Peyer's patch (tissue), 4 donors: ENCODE measurements around the gene LRP3. TPM values are rescaled to one million over a fixed set of nuclear protein-coding genes. Genes with fewer than 3 reads are reported as not detected.

Experiments used
- DNase-seq, 3 donors: peaks; one replicate each; pipeline ENCODE4 v3.0.0-alpha.2; 2017 to 2019
- H3K27ac ChIP-seq, 4 donors: fragments of 200-600 bp; sonication (generic); one replicate each; pipeline ENCODE4 v1.5.1; 2016 to 2019
- H3K27me3 ChIP-seq, 2 donors: fragments of 200-600 bp; sonication (generic); one replicate each; pipeline ENCODE4 v1.5.1; 2019
- H3K36me3 ChIP-seq, 3 donors: fragments of 200-600 bp; sonication (generic); one replicate each; pipeline ENCODE4 v1.5.1; 2016 to 2019
- H3K4me1 ChIP-seq, 4 donors: fragments of 200-600 bp; sonication (generic); one replicate each; pipeline ENCODE4 v1.5.1; 2016 to 2019
- H3K4me3 ChIP-seq, 4 donors: fragments of 200-600 bp; sonication (generic); 1 replicate in 3 of 4; 2 replicates in 1 of 4; pipeline ENCODE4 v1.5.1; 2016 to 2019; ENCODE audit warnings: mild to moderate bottlenecking in 1 of 4
- H3K9me3 ChIP-seq, 4 donors: fragments of 200-600 bp; sonication (generic); one replicate each; pipeline ENCODE4 v1.5.1; 2016 to 2019; ENCODE audit warnings: mild to moderate bottlenecking in 1 of 4
- CTCF ChIP-seq, 6 experiments: fragments of 450-650 bp in 4 of 6; fragments of 200-600 bp in 2 of 6; sonication (generic) in 1 of 6; IDR thresholded peaks; one replicate each; pipeline ENCODE4 v1.5.1; 2017 to 2019; ENCODE audit warnings: antibody characterized with exemption in 6 of 6, mild to moderate bottlenecking in 3 of 6, moderate library complexity in 1 of 6
- POLR2A ChIP-seq, 2 donors: fragments of 450-650 bp; IDR thresholded peaks; one replicate each; pipeline ENCODE4 v1.5.1; 2017; ENCODE audit warnings: antibody characterized with exemption in 2 of 2, mild to moderate bottlenecking in 2 of 2, moderate library complexity in 2 of 2
- total RNA-seq, 4 donors: library from RNA; depleted of rRNA; stranded (reverse); fragments of >200 nt; gene quantifications; one replicate each; pipeline ENCODE4 v1.1.0, GENCODE V29; 2016

Gene LRP3
- total RNA-seq, 4 donors from 2014 or later, result 6.7 to 25.6 (median 7.8) TPM

GRCh38 chr19:33202546-33203507 is 8.7 kb downstream of the LRP3 start:
- TF ChIP-seq CTCF (IDR thresholded peaks at IDR 0.05) (no peak), POLR2A (IDR thresholded peaks at IDR 0.05) (no peak)
- Histone ChIP-seq H3K27ac (no peak overlapping the region), H3K4me3 (no peak overlapping the region), H3K27me3 (no peaks in the 10 kb centered on the region), H3K36me3 (peaks cover 0 to 16% (median 0%) of the 10 kb centered on the region in 3 donors), H3K9me3 (no peaks in the 10 kb centered on the region), H3K4me1 (no peaks in the 10 kb centered on the region)
- DNase-seq, result no peak

- Histone ChIP-seq H3K36me3 (peaks cover 0 to 16% (median 0%) of the 10 kb centered on the region in 3 donors), H3K4me1 (no peaks in the 10 kb centered on the region), H3K27ac (no peak overlapping the region), H3K9me3 (no peaks in the 10 kb centered on the region), H3K27me3 (no peaks in the 10 kb centered on the region), H3K4me3 (no peak overlapping the region)
- DNase-seq, result no peak
- TF ChIP-seq POLR2A (IDR thresholded peaks at IDR 0.05), result no peak
- no peak for TF ChIP-seq CTCF (IDR thresholded peaks at IDR 0.05)
Observed at GRCh38 chr19:33203529-33203928, 9.4 kb downstream of the LRP3 start.

GRCh38 chr19:33204136-33204973 is 10.2 kb downstream of the LRP3 start:
- DNase-seq, result no peak
- Histone ChIP-seq H3K27ac (no peak overlapping the region), H3K27me3 (no peaks in the 10 kb centered on the region), H3K9me3 (no peaks in the 10 kb centered on the region), H3K4me1 (no peaks in the 10 kb centered on the region), H3K36me3 (peaks cover 0 to 16% (median 0%) of the 10 kb centered on the region in 3 donors), H3K4me3 (no peak overlapping the region)
- TF ChIP-seq POLR2A (IDR thresholded peaks at IDR 0.05) (no peak), CTCF (IDR thresholded peaks at IDR 0.05) (no peak)

DNA sequence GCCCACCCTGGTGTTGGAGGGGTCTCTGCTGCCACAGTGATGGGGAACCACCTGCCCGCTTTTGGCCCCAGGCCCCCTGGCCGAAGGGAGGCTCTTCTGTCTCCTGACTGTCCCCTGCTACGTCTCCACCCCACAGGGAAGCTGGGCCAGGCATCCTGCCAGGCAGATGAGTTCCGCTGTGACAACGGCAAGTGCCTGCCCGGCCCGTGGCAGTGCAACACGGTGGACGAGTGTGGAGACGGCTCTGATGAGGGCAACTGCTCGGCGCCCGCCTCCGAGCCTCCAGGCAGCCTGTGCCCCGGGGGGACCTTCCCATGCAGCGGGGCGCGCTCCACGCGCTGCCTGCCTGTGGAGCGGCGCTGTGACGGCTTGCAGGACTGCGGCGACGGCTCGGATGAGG is 11.0 kb downstream of the LRP3 start:
- H3K27ac ChIP-seq, result no peak overlapping the region
- DNase-seq, result no peak
- no peaks in the 10 kb centered on the region for H3K9me3 ChIP-seq
- TF ChIP-seq CTCF (IDR thresholded peaks at IDR 0.05) (no peak), POLR2A (IDR thresholded peaks at IDR 0.05) (no peak)
- H3K27me3 ChIP-seq, result no peaks in the 10 kb centered on the region
- H3K4me1 ChIP-seq, result no peaks in the 10 kb centered on the region
- peaks cover 0 to 16% (median 0%) of the 10 kb centered on the region in 3 donors for H3K36me3 ChIP-seq
- no peak overlapping the region for H3K4me3 ChIP-seq

DNA sequence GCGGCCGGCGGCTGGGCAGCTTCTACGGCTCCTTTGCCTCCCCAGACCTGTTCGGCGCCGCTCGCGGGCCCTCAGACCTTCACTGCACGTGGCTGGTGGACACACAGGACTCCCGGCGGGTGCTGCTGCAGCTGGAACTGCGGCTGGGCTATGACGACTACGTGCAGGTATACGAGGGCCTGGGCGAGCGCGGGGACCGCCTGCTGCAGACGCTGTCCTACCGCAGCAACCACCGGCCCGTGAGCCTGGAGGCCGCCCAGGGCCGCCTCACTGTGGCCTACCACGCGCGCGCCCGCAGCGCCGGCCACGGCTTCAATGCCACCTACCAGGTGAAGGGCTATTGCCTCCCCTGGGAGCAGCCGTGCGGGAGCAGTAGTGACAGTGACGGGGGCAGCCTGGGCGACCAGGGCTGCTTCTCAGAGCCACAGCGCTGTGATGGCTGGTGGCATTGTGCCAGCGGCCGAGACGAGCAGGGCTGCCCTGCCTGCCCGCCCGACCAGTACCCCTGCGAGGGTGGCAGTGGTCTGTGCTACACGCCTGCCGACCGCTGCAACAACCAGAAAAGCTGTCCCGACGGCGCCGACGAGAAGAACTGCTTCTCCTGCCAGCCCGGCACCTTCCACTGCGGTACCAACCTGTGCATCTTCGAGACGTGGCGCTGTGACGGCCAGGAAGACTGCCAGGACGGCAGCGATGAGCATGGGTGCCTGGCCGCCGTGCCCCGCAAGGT is 11.6 kb downstream of the LRP3 start:
- no peak overlapping the region for H3K4me3 ChIP-seq
- peaks cover 0 to 16% (median 0%) of the 10 kb centered on the region in 3 donors for H3K36me3 ChIP-seq
- no peak for DNase-seq
- no peaks in the 10 kb centered on the region for H3K9me3 ChIP-seq
- H3K27me3 ChIP-seq, result no peaks in the 10 kb centered on the region
- no peak overlapping the region for H3K27ac ChIP-seq
- no peaks in the 10 kb centered on the region for H3K4me1 ChIP-seq
- TF ChIP-seq CTCF (IDR thresholded peaks at IDR 0.05) (no peak), POLR2A (IDR thresholded peaks at IDR 0.05) (no peak)
